ENCODE data around the gene SNAI3. TPM values are rescaled to one million over a fixed set of nuclear protein-coding genes. Genes with fewer than 3 reads are reported as not detected.

The SNAI3 gene
- total RNA-seq, 1 donor from 2014 or later, result 3.1 TPM

DNA sequence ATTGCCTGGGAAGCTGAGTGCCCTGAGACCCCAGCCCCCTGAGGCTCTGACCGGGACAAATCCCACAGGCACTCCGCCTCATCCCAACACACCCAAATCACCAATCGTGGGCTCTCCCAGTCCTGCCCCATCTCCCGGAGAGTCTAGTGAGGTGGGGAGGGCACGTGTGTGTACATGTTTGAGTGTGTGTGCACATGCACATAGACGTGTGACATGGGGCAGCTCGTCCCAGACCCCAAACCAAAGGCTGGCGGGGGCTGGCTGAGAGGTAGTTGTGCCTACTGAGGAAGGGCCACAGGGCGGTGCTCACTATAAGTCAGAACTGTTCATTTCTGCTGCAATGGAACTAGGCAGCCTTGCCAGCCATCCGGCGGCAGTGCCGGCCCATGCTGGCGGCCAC is 8.6 kb downstream of the SNAI3 start:
- intact Hi-C loops (cut with micrococcal nuclease), result no loop called here
- Histone ChIP-seq H3K4me3 (no peak overlapping the region), H3K4me1 (peaks cover 37% of the 10 kb centered on the region), H3K27ac (replicated peaks) (no peak overlapping the region), H3K36me3 (no peaks in the 10 kb centered on the region), H3K27me3 (ENCODE audit: low read depth) (peaks cover 37% of the 10 kb centered on the region), H3K9me3 (replicated peaks) (no peaks in the 10 kb centered on the region)
- no peak for DNase-seq
- TF ChIP-seq, protein P1, sequence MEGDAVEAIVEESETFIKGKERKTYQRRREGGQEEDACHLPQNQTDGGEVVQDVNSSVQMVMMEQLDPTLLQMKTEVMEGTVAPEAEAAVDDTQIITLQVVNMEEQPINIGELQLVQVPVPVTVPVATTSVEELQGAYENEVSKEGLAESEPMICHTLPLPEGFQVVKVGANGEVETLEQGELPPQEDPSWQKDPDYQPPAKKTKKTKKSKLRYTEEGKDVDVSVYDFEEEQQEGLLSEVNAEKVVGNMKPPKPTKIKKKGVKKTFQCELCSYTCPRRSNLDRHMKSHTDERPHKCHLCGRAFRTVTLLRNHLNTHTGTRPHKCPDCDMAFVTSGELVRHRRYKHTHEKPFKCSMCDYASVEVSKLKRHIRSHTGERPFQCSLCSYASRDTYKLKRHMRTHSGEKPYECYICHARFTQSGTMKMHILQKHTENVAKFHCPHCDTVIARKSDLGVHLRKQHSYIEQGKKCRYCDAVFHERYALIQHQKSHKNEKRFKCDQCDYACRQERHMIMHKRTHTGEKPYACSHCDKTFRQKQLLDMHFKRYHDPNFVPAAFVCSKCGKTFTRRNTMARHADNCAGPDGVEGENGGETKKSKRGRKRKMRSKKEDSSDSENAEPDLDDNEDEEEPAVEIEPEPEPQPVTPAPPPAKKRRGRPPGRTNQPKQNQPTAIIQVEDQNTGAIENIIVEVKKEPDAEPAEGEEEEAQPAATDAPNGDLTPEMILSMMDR (IDR thresholded peaks at IDR 0.05; ENCODE audit: borderline replicate concordance), result no peak

DNA sequence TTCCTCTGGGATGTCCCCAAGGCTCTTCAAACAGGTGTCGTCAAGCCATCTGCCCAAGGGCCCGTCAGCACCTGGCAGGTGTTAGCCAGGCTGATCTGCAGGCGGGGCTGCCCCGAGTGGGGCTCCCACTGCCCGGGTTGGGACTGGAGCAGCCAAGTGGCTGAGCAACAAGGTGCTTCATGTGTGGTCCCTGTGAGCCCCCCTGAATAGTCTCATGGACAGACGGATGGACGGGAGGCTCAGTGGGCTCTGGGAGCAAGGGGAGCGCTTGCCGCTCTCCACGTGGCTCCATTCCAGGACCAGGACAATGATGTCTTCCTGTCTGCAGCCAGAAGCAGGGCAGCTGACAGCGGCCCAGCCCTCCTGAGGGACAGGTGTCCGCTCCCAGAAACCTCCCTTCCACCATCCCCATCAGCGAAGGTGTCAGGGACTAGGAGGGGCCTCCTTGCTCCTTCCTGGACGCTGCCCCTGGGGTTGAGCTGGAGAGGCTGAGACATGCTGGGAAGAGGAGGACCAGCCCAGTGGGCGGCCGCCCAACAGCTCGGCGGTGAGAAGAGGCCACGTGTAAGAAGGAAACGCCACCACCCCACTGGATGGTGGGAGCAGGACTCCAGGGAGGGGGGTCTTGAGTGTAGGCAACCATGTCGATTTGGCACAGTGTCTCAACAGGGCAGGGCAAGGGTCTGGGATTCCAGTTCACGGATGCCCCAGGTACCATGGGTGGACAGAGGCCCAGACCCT is 9.6 kb downstream of the SNAI3 start:
- no peak overlapping the region for H3K4me3 ChIP-seq
- H3K4me1 ChIP-seq, result peaks cover 48% of the 10 kb centered on the region
- intact Hi-C loops (cut with micrococcal nuclease), result no loop called here
- no peak for DNase-seq
- TF ChIP-seq, protein P1 (IDR thresholded peaks at IDR 0.05; ENCODE audit: borderline replicate concordance), result no peak
- peaks cover 28% of the 10 kb centered on the region for H3K27me3 ChIP-seq (ENCODE audit: low read depth)
- H3K36me3 ChIP-seq, result no peaks in the 10 kb centered on the region
- no peaks in the 10 kb centered on the region for H3K9me3 ChIP-seq (replicated peaks)
- no peak overlapping the region for H3K27ac ChIP-seq (replicated peaks)

DNA sequence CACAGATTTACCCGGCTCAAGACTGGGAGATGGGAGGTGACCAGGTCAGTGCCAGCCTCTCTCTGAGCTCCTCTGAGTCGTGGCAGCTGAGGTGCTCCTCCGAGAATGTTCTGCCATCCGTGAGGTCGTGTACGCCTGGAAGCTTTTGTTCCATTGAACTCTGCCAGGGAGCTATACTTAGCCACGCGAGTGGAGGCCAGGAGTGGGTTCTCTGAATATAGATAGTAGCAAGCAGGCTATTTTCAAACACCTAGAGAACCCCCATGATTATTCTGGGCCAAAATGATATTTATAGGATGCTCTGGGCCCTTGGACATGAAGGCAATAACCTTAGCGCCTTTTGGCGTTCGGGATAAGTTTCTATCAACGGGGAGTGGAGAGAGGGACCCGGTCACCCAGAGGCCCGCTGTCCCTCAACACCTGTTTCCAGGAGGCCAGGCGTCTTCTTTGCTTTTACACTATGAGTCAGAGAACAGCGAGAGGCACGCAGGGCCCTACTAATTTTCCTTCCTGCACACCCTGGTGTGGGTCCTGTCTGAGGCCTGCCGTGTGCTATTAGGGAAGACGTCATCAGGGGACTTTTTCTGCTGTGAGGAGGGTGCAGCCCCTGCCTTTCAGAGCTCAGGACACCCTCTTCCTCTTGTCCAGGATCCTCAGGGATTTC is 12.5 kb downstream of the SNAI3 start:
- peaks cover 52% of the 10 kb centered on the region for H3K4me1 ChIP-seq
- H3K9me3 ChIP-seq (replicated peaks), result no peaks in the 10 kb centered on the region
- no peaks in the 10 kb centered on the region for H3K36me3 ChIP-seq
- H3K27me3 ChIP-seq (ENCODE audit: low read depth), result peaks cover 9% of the 10 kb centered on the region
- peak overlapping the region; percentile 9 for H3K4me3 ChIP-seq
- intact Hi-C loops (cut with micrococcal nuclease), result no loop called here
- H3K27ac ChIP-seq (replicated peaks), result peak overlapping the region; percentile 87
- peak; percentile 61 for DNase-seq
- TF ChIP-seq, protein P1 (IDR thresholded peaks at IDR 0.05; ENCODE audit: borderline replicate concordance), result no peak

DNA sequence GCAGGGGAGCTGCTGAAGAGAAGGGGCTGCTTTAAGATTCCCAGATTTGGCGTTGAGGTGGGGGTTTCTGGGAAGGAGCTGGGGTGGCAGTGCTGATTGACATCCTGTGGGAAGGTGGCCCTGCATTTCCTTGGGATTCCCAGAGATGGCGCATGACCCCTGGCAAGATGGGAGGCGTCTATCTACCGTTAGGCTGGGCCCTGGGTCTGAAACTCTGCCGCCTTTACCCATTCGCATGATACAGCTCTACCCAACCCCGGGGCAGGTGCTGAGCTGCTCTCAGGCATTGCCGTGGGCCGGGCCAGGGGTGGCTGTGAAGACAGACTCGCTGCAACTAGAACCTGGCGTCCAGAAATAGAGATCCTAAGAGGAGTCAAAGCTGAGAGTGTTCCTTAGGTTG is 13.5 kb downstream of the SNAI3 start:
- H3K36me3 ChIP-seq, result no peaks in the 10 kb centered on the region
- peak overlapping the region; percentile 87 for H3K27ac ChIP-seq (replicated peaks)
- DNase-seq, result no peak
- no peaks in the 10 kb centered on the region for H3K9me3 ChIP-seq (replicated peaks)
- H3K27me3 ChIP-seq (ENCODE audit: low read depth), result no peaks in the 10 kb centered on the region
- peaks cover 47% of the 10 kb centered on the region for H3K4me1 ChIP-seq
- TF ChIP-seq, protein P1 (IDR thresholded peaks at IDR 0.05; ENCODE audit: borderline replicate concordance), result peak; percentile 27
- intact Hi-C loops (cut with micrococcal nuclease), result no loop called here
- no peak overlapping the region for H3K4me3 ChIP-seq

DNA sequence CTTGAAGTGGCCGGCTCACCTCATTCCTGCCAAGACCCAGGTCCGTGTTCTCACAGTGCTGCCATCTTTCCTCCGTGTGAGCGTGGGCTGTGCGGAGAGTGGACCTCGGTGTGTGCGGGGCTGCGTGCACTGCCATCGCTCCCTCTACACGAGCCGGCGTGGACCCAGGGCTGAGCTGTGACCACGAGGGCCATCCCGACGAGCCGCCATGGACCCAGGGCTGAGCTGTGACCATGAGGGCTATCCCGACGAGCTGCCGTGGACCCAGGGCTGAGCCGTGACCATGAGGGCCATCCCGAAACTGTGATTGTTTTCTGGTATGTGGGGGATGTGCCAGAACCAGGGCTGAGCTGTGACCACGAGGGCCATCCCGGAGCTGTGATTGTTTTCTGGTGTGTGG is 14.5 kb downstream of the SNAI3 start:
- DNase-seq, result no peak
- H3K9me3 ChIP-seq (replicated peaks), result no peaks in the 10 kb centered on the region
- H3K4me3 ChIP-seq, result no peak overlapping the region
- TF ChIP-seq, protein P1 (IDR thresholded peaks at IDR 0.05; ENCODE audit: borderline replicate concordance), result no peak
- no peaks in the 10 kb centered on the region for H3K27me3 ChIP-seq (ENCODE audit: low read depth)
- intact Hi-C loops (cut with micrococcal nuclease), result no loop called here
- H3K4me1 ChIP-seq, result peaks cover 50% of the 10 kb centered on the region
- no peaks in the 10 kb centered on the region for H3K36me3 ChIP-seq
- H3K27ac ChIP-seq (replicated peaks), result peak overlapping the region; percentile 87

Measured in left ventricle myocardium inferior (tissue), 1 donor.